Esophagus squamous epithelium (tissue), 5 donors: ENCODE results near the gene ASTN2. TPM values are rescaled to one million over a fixed set of nuclear protein-coding genes. Genes with fewer than 3 reads are reported as not detected.

Source experiments
- DNase-seq: peaks from one replicate; lab custom pipeline; 2025; lab: John Stamatoyannopoulos, UW
- H3K27ac ChIP-seq, 4 donors: fragments of 200-600 bp; sonication (generic); one replicate each; pipeline ENCODE4 v1.5.1; 2016 to 2019; ENCODE audit warnings: mild to moderate bottlenecking in 1 of 4
- H3K27me3 ChIP-seq, 4 donors: fragments of 200-600 bp; sonication (generic); 1 replicate in 3 of 4; 2 replicates in 1 of 4; pipeline versions ENCODE4 v1.5.1 to v1.6.0; 2017 to 2021; ENCODE audit warnings: antibody characterized with exemption in 1 of 4
- H3K36me3 ChIP-seq, 3 donors: fragments of 200-600 bp; sonication (generic); one replicate each; pipeline ENCODE4 v1.5.1; 2016 to 2019
- H3K4me1 ChIP-seq, 3 donors: fragments of 200-600 bp; sonication (generic); one replicate each; pipeline ENCODE4 v1.5.1; 2017 to 2019
- H3K4me3 ChIP-seq, 4 donors: fragments of 200-600 bp; sonication (generic); 1 replicate in 3 of 4; 2 replicates in 1 of 4; pipeline ENCODE4 v1.5.1; 2016 to 2019; ENCODE audit warnings: mild to moderate bottlenecking in 2 of 4, moderate library complexity in 1 of 4
- H3K9me3 ChIP-seq, 3 donors: fragments of 200-600 bp; sonication (generic); one replicate each; pipeline ENCODE4 v1.5.1; 2016 to 2019
- CTCF ChIP-seq, 6 experiments: fragments of 450-650 bp in 4 of 6; fragments of 200-600 bp in 2 of 6; sonication (generic) in 2 of 6; IDR thresholded peaks; one replicate each; pipeline ENCODE4 v1.5.1; 2016 to 2019; ENCODE audit warnings: antibody characterized with exemption in 6 of 6, mild to moderate bottlenecking in 4 of 6, moderate library complexity in 4 of 6
- POLR2A ChIP-seq, 4 donors: fragments of 450-650 bp; IDR thresholded peaks; one replicate each; pipeline ENCODE4 v1.6.1; 2017; ENCODE audit warnings: antibody characterized with exemption in 4 of 4, mild to moderate bottlenecking in 4 of 4, moderate library complexity in 3 of 4
- WGBS, 2 donors: methylation state at CpG; one replicate each; pipeline ENCODE4 v1.1.5; 2018; 5-methylcytosine and 5-hydroxymethylcytosine counted together
- intact Hi-C: fragments of 100-400 bp; cut with DNase I; formaldehyde crosslinking; loops from one replicate; pipeline ENCODE4 v1.15.0; 2022
- total RNA-seq, 4 donors: library from RNA; depleted of rRNA; stranded (reverse); fragments of >200 nt; gene quantifications; one replicate each; pipeline ENCODE4 v1.1.0, GENCODE V29; 2016
- donor health status: DM: yes; HTN: yes; CAD: no.

ASTN2 gene
- total RNA-seq, 4 donors from 2014 or later, result 0.13 to 1.9 (median 0.27) TPM; not detected in 1

GRCh38 chr9:117448066-117448465 lies 33.2 kb upstream of the ASTN2 start:
- intact Hi-C loops, result no loop called here
- Histone ChIP-seq H3K9me3 (no peaks in the 10 kb centered on the region), H3K4me1 (no peaks in the 10 kb centered on the region), H3K27ac (no peak overlapping the region), H3K4me3 (no peak overlapping the region), H3K27me3 (peaks cover 0 to 4% (median 0%) of the 10 kb centered on the region in 4 donors), H3K36me3 (no peaks in the 10 kb centered on the region)
- TF ChIP-seq POLR2A (IDR thresholded peaks at IDR 0.05), result no peak
- TF ChIP-seq CTCF (IDR thresholded peaks at IDR 0.05), result no peak
- WGBS, 2 donors, result 59 to 65% methylated on average over 3 of the region's 3 CpGs
- DNase-seq, result no peak

GRCh38 chr9:117445631-117446030 lies 30.8 kb upstream of the ASTN2 start:
- Histone ChIP-seq H3K9me3 (no peaks in the 10 kb centered on the region), H3K36me3 (no peaks in the 10 kb centered on the region), H3K27me3 (peaks cover 0 to 9% (median 0%) of the 10 kb centered on the region in 4 donors), H3K4me1 (no peaks in the 10 kb centered on the region), H3K27ac (no peak overlapping the region), H3K4me3 (no peak overlapping the region)
- intact Hi-C loops, result no loop called here
- no peak for TF ChIP-seq CTCF (IDR thresholded peaks at IDR 0.05)
- no peak for TF ChIP-seq POLR2A (IDR thresholded peaks at IDR 0.05)
- 96 to 100% methylated on average over 4 to 5 of the region's 5 CpGs for WGBS, 2 donors
- no peak for DNase-seq

- DNase-seq, result no peak
- no peaks in the 10 kb centered on the region for H3K4me1 ChIP-seq
- 16 to 34% methylated on average over 4 of the region's 4 CpGs for WGBS, 2 donors
- H3K9me3 ChIP-seq, result no peaks in the 10 kb centered on the region
- intact Hi-C loops, result no loop called here
- H3K36me3 ChIP-seq, result no peaks in the 10 kb centered on the region
- H3K4me3 ChIP-seq, result no peak overlapping the region
- no peak overlapping the region for H3K27ac ChIP-seq
- no peak for TF ChIP-seq CTCF (IDR thresholded peaks at IDR 0.05)
- no peak for TF ChIP-seq POLR2A (IDR thresholded peaks at IDR 0.05)
- peaks cover 0 to 12% (median 0%) of the 10 kb centered on the region in 4 donors for H3K27me3 ChIP-seq
Observed at GRCh38 chr9:117444501-117444900, 29.6 kb upstream of the ASTN2 start.

GRCh38 chr9:117437283-117437682 lies 22.4 kb upstream of the ASTN2 start:
- no peak overlapping the region for H3K4me3 ChIP-seq
- 33 to 40% methylated on average over 5 to 6 of the region's 6 CpGs for WGBS, 2 donors
- TF ChIP-seq CTCF (IDR thresholded peaks at IDR 0.05), result no peak
- no peak for TF ChIP-seq POLR2A (IDR thresholded peaks at IDR 0.05)
- peaks cover 0 to 9% (median 0%) of the 10 kb centered on the region in 4 donors for H3K27me3 ChIP-seq
- no peaks in the 10 kb centered on the region for H3K9me3 ChIP-seq
- H3K27ac ChIP-seq, result no peak overlapping the region
- intact Hi-C loops, result no loop called here
- no peaks in the 10 kb centered on the region for H3K36me3 ChIP-seq
- DNase-seq, result no peak
- H3K4me1 ChIP-seq, result no peaks in the 10 kb centered on the region

GRCh38 chr9:117435630-117436261 lies 20.9 kb upstream of the ASTN2 start:
- TF ChIP-seq POLR2A (IDR thresholded peaks at IDR 0.05) (no peak), CTCF (IDR thresholded peaks at IDR 0.05) (no peak)
- intact Hi-C loops, result no loop called here
- DNase-seq, result no peak

More at GRCh38 chr9:117435630-117436261, 20.9 kb upstream of the ASTN2 start:
- H3K4me3 ChIP-seq, result no peak overlapping the region
- peaks cover 0 to 4% (median 0%) of the 10 kb centered on the region in 4 donors for H3K27me3 ChIP-seq
- H3K27ac ChIP-seq, result no peak overlapping the region
- no peaks in the 10 kb centered on the region for H3K9me3 ChIP-seq
- no peaks in the 10 kb centered on the region for H3K36me3 ChIP-seq
- H3K4me1 ChIP-seq, result no peaks in the 10 kb centered on the region
- WGBS, 2 donors, result 74 to 78% methylated on average over 4 of the region's 4 CpGs
